Endometrium (tissue), 2 donors: ENCODE data around the gene XIAP.
A peak's percentile ranks its signal among the peaks of the same experiment; 100 is the strongest.

ENCODE experiments used
- FAIRE-seq: peaks from 2 replicates; lab custom pipeline; 2012; peaks lifted over from hg19 to GRCh38; lab: Jason Lieb, UNC
- donor health status: control.
- donor health status: control.

Gene XIAP

GRCh38 chrX:123961268-123962005 is 101.6 kb downstream of the XIAP start, which contains the start of gene STAG2:
Gene STAG2, plus strand, starts transcription at chrX:123961706. Its CDS starts 60,922 bp downstream, at chrX:124022628.
- FAIRE-seq, result no peak

- FAIRE-seq, result no peak
Measured at GRCh38 chrX:123962006-123962467, 102.2 kb downstream of the XIAP start.

GRCh38 chrX:123962794-123963373 is 103.0 kb downstream of the XIAP start:
- FAIRE-seq, result peak; percentile 82
